EH (cell line): ENCODE results near the gene RBM28.

ENCODE experiments used
- DNase-seq: peaks from one replicate; pipeline ENCODE4 v3.0.0-alpha.2; 2015; ENCODE audit warnings: low read depth

The RBM28 gene

DNA sequence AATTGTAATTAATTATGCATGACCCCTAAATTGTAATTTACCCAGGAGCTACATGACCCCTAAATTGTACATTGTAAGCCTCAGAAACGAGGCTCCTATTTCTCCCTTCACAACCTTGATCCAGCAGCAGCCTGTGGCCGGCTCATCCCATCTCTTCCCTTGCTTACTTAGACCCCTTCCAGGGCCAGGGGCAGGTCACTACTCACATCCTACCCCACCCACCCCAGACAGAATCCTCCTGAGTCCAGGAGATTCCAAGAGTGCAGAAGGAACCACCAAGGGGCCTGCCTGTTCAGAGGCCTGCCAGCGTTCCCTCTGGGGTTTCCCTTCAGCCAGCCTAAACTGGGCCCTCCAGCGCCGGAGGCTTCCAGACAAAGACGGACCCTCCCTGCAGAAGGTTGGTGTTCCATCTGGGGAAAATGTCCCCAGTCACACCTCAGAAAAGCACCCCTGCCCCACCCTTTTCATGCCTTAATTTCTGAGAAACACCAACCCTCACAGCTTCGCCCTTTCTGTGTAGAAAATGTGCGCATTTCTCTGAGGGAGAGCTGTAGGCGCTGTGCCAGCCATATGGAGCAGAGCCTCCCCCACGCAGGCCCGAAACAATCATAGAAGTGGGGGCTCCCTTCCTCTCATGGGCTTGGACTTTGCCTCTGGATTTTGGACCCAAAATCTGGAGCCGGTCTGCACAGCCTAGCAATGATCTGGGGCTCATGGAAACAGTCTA is 83.5 kb downstream of the RBM28 start:
- DNase-seq: no peak

DNA sequence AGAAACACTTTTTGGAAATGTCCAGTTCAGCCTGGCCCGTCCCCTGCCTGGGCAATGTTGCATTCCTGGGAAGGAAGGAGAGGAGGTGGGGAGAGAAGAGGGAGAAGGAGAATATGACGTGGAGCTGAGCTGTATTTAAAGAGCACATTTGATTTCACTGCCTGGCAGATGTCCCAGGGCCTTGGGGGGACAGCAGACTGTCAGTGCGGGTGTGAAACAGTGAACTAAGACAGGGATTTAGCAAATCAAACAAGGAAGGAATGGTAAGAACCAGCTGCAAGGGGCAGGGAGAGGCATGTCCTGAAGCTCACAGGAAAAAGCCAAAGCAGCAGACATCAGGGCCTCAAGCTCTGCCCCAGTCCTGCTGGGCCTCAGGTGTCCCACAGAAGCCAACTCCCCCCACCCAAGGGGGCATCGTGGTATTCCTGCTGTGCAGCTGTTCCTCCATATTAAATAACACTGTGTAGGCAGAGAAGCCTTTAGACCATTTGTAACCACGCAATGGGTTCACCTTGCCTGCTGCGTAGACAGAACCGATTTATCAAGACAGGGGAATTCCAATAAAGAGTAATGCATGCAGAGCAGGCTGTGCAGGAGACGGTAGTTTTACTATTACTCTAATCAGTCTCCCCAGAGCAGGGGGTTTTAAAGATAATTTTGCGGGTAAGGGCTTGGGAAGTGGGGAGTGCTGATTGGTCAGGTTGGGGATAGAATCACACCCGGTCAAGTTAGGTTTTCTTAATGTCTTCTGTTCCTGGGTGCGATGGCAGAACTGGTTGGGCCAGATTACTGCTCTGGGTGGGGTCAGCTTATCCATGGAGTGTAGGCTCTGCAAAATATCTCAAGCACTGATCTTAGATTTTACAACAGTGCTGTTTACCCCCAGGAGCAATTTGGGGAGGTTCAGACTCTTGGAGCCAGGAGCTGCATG is 84.3 kb downstream of the RBM28 start:
- peak; percentile 67 for DNase-seq

DNA sequence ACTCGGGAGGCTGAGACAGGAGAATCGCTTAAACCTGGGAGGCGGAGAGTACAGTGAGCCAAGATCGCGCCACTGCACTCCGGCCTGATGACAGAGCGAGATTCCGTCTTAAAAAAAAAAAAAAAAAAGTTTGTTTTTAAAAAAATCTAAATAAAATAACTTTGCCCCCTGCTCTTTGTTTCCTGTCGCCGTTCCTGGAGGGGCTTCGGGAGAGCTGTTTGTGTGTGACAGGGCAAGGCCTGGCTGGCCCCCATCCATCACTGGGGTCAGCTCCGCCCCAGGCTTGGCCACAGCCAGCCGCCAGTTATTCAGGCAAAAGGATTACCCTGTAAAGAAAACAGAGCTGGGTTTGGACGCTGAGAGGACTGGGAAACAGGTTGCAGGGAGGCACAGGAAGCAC is 86.2 kb downstream of the RBM28 start:
- DNase-seq: no peak

DNA sequence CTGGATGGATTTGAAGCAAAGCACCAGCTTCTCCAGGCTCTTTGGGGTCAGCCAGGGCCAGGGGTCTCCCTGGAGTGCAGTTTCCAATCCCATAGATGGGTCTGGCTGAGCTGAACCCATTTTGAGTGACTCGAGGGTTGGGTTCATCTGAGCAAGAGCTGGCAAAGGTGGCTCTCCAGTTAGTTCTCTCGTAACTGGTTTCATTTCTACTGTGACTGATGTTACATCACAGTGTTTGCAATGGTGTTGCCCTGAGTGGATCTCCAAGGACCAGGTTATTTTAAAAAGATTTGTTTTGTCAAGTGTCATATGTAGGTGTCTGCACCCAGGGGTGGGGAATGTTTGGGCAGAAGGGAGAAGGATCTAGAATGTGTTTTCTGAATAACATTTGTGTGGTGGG is 88.4 kb downstream of the RBM28 start:
- DNase-seq: no peak

DNA sequence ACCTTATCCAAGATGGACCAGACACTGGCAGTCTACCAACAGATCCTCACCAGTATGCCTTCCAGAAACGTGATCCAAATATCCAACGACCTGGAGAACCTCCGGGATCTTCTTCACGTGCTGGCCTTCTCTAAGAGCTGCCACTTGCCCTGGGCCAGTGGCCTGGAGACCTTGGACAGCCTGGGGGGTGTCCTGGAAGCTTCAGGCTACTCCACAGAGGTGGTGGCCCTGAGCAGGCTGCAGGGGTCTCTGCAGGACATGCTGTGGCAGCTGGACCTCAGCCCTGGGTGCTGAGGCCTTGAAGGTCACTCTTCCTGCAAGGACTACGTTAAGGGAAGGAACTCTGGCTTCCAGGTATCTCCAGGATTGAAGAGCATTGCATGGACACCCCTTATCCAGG is 89.2 kb downstream of the RBM28 start:
- DNase-seq: no peak

DNA sequence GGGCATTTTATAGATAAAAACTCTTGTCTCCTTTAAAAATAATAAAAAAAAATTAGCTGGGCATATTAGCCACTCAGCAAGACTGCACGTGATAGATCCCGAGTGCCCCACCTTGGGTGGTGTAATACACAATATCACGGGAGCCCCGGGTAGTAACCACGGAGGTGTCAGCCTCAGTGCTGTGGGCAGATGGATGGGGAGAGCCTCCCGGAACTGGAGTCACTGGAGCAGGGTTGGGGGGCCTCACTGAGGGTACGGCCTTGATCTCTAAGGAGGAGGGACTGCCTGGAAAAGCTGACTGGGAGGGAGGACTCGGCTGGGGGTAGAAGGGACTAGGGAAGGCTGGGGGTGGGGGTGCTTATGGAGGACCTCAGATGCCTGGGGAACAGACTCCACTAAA is 90.0 kb downstream of the RBM28 start:
- DNase-seq: no peak

DNA sequence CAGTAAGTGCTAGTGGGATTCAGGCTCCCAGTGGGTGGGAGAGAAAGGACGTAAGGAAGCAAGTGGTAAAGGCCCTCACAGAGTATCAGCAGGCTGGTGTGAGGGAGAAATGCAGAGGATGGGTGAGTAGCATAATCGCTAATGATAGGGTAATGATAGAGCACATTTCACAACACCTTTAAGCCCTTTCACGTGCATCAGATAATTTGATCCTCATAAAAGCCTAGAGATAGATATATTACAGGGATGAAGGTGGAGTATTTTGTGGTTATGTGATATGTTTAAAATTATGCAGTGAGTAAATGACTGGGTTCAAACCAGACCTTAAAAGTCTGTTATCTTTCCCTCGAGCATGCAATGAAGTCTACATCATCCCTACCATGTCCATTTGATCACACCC is 92.4 kb downstream of the RBM28 start:
- DNase-seq: no peak
